ENCODE measurements around the gene SSTR5.

SSTR5 gene

DNA sequence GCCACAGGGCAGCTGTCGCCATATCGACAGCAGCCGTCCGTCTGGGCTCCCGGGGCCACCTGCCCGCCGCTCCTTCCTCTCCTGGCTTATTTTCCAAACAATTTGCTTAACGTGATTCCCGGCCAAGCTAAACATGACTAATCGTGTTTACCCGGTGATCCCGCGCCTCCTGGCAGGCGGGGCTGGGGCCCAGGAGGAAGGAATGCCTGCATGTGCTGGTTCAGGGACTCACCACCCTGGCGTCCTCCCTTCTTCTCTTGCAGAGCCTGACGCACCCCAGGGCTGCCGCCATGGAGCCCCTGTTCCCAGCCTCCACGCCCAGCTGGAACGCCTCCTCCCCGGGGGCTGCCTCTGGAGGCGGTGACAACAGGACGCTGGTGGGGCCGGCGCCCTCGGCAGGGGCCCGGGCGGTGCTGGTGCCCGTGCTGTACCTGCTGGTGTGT lies 6.1 kb downstream of the SSTR5 start:
- TF ChIP-seq, protein P1, sequence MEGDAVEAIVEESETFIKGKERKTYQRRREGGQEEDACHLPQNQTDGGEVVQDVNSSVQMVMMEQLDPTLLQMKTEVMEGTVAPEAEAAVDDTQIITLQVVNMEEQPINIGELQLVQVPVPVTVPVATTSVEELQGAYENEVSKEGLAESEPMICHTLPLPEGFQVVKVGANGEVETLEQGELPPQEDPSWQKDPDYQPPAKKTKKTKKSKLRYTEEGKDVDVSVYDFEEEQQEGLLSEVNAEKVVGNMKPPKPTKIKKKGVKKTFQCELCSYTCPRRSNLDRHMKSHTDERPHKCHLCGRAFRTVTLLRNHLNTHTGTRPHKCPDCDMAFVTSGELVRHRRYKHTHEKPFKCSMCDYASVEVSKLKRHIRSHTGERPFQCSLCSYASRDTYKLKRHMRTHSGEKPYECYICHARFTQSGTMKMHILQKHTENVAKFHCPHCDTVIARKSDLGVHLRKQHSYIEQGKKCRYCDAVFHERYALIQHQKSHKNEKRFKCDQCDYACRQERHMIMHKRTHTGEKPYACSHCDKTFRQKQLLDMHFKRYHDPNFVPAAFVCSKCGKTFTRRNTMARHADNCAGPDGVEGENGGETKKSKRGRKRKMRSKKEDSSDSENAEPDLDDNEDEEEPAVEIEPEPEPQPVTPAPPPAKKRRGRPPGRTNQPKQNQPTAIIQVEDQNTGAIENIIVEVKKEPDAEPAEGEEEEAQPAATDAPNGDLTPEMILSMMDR (IDR thresholded peaks at IDR 0.05; ENCODE audit: insufficient read depth, low read depth, low read length, missing control alignments): no peak
- no peak for DNase-seq (ENCODE audit: low read depth)

DNA sequence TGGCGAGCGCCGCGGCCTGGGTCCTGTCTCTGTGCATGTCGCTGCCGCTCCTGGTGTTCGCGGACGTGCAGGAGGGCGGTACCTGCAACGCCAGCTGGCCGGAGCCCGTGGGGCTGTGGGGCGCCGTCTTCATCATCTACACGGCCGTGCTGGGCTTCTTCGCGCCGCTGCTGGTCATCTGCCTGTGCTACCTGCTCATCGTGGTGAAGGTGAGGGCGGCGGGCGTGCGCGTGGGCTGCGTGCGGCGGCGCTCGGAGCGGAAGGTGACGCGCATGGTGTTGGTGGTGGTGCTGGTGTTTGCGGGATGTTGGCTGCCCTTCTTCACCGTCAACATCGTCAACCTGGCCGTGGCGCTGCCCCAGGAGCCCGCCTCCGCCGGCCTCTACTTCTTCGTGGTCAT lies 6.8 kb downstream of the SSTR5 start:
- TF ChIP-seq, protein P1 (IDR thresholded peaks at IDR 0.05; ENCODE audit: insufficient read depth, low read depth, low read length, missing control alignments): no peak
- DNase-seq (ENCODE audit: low read depth): no peak
- no peak overlapping the region for H3K4me3 ChIP-seq (ENCODE audit: low read depth, low read length)

More for the DNA sequence above, 6.1 kb downstream of the SSTR5 start:
- no peak overlapping the region for H3K4me3 ChIP-seq (ENCODE audit: low read depth, low read length)

DNA sequence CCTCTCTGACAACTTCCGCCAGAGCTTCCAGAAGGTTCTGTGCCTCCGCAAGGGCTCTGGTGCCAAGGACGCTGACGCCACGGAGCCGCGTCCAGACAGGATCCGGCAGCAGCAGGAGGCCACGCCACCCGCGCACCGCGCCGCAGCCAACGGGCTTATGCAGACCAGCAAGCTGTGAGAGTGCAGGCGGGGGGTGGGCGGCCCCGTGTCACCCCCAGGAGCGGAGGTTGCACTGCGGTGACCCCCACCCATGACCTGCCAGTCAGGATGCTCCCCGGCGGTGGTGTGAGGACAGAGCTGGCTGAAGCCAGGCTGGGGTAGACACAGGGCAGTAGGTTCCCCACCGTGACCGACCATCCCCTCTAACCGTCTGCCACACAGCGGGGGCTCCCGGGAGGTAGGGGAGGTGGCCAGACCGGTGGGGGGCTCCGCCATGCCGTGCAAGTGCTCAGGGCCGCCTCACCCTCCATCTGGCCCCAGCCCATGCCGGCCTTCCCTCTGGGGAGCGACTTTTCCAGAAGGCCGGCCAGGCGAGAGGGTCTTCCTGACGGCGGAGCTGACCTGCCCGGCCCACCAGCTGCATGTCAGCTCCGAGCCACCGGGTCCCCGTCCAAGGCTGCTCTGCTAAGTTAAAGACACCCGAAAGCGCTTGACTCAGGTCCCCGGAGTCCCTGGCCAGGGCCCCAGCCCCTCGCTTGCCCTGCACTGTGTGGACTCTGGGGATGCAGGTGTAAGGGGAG lies 7.4 kb downstream of the SSTR5 start:
- H3K4me3 ChIP-seq (ENCODE audit: low read depth, low read length): no peak overlapping the region
- TF ChIP-seq, protein P1 (IDR thresholded peaks at IDR 0.05; ENCODE audit: insufficient read depth, low read depth, low read length, missing control alignments): no peak
- DNase-seq (ENCODE audit: low read depth): no peak

DNA sequence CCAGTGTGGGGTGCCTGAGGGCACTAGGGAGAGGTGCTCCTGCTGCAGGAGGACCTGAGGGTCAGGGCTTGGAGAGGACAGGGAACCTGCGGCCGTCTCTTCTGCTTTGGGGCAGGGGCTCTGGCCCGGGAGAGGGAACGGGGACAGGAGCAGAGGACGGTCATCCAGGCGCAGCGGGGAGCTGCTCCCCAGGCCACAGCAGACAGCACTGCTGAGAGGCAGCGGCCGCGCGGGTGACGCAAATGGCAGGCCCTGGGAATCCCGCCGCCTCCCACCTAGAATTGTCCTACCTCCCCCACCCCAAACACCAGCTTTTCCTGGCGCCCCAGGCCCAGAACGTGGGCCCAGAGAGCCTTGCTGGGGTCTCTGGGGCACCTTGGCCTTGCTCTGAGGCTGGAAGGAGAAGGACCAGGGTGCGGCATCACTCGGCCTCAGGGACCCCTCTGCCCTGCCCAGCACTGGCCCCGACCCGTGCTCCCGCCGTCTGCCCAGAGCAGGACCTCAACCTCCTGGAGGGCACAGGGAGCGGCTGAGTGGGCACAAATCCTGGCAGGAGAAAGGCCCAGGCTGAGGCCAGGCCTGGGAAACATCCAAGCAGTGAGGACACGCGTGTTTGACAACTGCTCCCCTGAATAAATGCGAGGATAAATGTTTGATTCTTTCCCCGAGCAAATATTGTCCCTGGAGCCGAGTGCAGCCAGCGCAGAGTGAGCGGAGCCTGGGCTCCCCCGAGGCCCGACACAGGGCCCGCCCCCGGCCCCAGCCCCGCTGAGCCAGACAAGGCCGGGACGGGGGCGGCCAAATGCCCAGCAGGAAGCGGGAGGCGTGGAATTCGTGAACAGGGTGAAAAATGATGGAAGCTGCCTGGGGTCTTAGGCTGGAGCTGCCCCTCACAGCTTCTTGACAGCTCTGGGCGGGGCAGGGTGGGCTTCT lies 8.5 kb downstream of the SSTR5 start:
- TF ChIP-seq, protein P1 (IDR thresholded peaks at IDR 0.05; ENCODE audit: insufficient read depth, low read depth, low read length, missing control alignments): no peak
- DNase-seq (ENCODE audit: low read depth): no peak
- no peak overlapping the region for H3K4me3 ChIP-seq (ENCODE audit: low read depth, low read length)

DNA sequence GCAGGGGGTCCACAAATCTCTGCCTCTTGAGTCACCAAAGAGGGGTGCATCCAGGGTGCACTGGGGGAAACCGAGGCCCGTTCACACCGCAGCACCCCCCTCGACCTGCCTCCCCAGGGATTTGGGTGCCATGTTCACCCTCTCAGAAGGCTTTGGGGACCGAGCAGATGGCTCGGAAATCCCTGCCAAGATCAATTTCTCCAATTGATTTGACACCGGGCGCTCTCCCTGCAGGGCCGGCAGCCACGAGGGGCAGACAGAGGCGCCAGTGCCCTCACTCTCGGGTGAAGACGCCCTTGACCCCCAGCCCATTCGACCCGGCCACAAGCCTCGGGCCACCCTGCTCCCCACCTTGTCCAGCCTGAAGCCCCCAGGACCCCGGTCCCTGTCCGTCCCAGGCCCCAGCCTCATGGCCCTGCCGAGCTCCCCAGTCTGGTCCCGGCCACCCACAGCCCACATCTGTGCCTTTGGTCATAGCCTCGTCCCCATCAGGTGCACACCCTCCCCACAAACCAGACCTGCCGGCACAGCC lies 9.3 kb downstream of the SSTR5 start:
- TF ChIP-seq, protein P1 (IDR thresholded peaks at IDR 0.05; ENCODE audit: insufficient read depth, low read depth, low read length, missing control alignments): no peak
- no peak for DNase-seq (ENCODE audit: low read depth)
- no peak overlapping the region for H3K4me3 ChIP-seq (ENCODE audit: low read depth, low read length)

DNA sequence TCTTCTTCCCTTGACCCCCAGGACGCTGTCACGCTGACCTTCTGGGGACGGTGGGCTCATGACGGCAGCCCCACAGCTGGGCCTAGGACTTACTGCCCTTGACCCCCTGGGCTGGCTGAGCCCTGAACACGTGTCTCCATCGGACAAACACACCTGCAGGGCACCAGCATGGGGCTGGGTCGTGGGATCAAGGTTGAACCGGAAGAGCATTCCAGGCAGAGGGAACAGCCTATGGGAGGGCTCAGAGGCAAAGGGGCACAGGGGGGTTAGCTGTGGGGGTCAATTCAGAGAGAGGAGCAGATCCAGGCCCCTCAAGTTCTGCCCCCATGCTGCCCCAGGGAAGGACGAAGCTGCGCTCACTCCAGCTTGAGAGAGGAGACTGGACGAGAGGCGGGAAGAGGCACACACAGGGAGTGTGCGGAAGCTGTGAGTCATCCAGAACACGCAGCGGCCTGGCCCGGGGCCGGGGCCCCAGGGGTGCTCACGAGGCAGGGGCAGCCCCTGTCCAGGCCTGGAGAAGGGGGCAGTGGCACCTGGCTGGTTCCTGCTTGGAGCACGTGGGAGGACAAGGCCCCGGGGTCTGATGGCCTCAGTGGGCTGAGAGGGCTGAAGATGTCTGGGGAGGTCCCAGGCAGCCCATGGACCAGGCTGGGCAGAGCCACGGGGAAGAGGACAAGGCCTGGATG lies 9.9 kb downstream of the SSTR5 start:
- no peak for DNase-seq (ENCODE audit: low read depth)
- H3K4me3 ChIP-seq (ENCODE audit: low read depth, low read length): no peak overlapping the region
- TF ChIP-seq, protein P1 (IDR thresholded peaks at IDR 0.05; ENCODE audit: insufficient read depth, low read depth, low read length, missing control alignments): no peak

Measured in GM12865 (cell line).